GM21515 (cell line): Measurements from ENCODE around the gene ALOX12B.

Source experiments
- ATAC-seq: cut with Tn5 transposase; IDR thresholded peaks from one replicate; pipeline ENCODE4 v1.9.1; 2021; ENCODE audit not compliant: unreplicated experiment

The ALOX12B gene

GRCh38 chr17:8087075-8087951 lies at the start of gene ALOX12B:
Gene ALOX12B, minus strand, starts transcription at chr17:8087716. Its CDS starts 274 bp downstream, at chr17:8087442.
- ATAC-seq = no peak

- no peak for ATAC-seq
These were observed 46.4 kb upstream of the ALOX12B start for GRCh38 chr17:8133941-8134340.

- no peak for ATAC-seq
These were observed 45.9 kb upstream of the ALOX12B start for GRCh38 chr17:8133399-8133798.

- ATAC-seq = no peak
These were observed 44.4 kb upstream of the ALOX12B start for GRCh38 chr17:8131844-8132441.

DNA sequence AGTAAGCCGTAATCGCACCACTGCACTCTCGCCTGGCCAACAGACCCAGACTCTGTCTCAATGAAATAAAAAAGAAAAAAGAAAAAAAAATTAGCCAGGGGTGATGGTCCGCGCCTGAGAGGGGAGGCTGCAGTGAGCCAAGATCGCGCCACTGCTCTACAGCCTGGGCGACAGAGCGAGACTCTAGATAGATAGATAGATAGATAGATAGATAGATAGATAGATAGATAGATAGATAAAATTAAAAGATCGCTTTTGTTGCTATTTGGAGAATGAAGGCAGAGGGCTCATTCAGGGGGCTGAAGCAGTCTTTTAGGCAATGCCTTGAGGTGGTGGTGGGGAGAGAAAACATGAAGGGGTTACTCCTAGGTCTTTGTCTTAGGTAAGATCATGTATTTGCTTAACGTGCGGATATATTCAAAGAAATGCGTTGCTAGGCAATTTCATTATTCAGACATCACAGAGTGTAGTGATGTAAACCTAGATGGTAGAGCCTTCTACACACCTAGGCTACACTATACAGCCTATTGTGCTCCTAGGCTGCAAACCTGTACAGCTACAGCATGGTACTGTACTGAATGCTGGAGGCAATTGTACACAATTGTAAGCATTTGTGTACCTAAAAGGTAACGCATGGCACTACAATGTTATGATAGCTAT lies 40.7 kb upstream of the ALOX12B start:
- ATAC-seq = no peak

- no peak for ATAC-seq
These were observed 39.1 kb upstream of the ALOX12B start for GRCh38 chr17:8126491-8127066.

DNA sequence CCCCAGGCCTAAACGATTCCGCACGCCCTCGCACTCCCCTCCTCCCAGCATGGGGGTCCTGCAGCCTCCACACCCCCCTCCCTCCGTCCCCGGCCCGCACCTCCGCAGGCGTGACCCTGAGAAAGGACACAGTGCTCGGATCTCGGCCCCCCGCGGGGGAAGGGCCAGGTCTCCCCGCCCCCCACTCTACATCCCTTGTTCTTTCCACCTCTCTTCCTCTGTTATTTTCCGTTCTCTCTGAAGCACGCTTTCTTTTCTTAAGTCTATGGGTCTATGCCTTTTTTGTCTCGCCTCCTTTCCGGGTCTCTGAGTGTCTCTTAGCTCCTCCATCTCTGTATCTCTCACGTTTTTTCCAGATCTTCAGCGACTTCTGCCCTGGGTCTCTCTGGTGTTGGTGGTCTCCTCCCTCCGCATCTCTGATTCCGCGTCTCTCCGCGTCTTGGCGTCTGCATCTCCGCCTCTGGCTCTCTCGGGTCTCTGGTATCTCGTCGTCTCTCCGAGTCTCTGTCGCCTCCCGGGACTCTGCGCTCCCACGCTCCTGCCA lies 38.5 kb upstream of the ALOX12B start:
- ATAC-seq = no peak

GRCh38 chr17:8125154-8125946 lies 37.8 kb upstream of the ALOX12B start:
- ATAC-seq = no peak

DNA sequence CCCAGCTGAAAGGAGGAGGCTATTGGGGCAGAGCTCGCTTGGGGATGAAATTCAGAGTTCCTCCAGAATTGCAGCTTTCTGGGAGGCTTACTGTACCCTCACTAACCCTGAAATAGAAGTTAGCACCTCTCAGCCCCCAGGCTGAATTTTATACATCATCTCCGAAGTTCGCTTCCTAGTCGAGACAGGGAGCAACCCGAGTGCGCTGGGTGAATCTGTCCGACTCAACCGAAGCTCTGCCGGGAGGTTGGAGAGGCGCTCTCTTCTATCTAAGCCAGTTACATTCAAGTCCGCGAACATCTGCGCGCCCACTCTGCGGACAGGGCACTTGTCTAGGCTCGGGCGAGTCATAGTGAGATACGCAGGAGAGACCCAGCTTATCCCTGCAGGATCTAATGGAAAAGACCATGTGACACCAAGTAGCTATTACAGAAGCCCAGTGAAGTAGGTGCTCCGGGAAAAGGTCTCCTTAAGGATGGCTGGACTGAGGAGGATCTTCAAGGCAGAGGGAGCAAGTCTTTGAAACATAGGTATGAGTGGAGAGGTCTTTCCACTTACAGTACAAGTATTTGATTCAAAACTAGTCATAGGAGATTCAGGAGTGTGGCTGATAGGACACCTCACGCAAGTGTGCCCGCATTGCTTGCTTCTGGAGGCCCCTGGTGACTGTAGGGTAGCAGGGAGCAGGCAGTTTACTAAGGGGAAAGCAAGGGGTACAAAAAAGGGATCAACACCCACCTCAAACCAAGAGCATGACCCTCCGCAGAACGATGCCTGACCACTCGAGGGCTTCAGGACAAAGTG lies 37.0 kb upstream of the ALOX12B start:
- no peak for ATAC-seq

DNA sequence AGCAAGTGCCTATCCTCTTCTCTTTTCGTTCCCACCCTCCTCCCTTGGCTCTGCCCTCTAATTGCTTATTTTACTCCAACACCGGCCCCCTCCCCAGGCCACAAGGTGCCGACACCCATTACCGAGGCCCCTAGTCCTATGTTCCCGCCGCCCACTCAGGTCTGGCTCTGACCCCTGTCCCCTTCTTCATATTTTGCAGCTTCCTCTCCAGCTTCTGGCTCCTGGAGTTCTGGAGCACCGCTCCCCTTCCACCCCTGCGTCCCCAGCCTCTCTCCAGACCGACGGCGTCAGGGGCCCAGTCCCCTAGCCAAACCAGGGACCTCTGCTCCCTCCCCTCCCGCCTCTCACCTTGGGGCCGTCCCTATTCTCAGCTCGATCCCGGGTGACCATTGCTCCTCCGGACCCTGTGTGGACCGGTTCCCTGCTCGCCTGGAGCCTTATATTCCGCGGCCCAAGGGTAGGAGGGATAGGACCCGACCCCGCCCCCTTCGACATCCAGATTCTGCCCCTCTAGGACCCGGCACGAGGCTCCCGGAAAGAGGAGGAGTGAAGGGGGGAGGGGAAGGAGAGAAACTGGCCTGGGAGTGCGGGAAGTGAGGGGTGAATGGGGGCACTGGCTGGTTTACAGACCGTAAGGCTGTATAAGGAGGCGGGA lies 36.3 kb upstream of the ALOX12B start, which contains the start of gene HES7:
Gene HES7 (minus strand): TSS at position 412 of the 655 bp plus-strand sequence. CDS start 22 bp downstream, at position 390.
- no peak for ATAC-seq

- no peak for ATAC-seq
These were observed 35.6 kb upstream of the ALOX12B start for GRCh38 chr17:8122924-8123694.

- ATAC-seq = no peak
These were observed 35.0 kb upstream of the ALOX12B start for GRCh38 chr17:8122422-8122923.

DNA sequence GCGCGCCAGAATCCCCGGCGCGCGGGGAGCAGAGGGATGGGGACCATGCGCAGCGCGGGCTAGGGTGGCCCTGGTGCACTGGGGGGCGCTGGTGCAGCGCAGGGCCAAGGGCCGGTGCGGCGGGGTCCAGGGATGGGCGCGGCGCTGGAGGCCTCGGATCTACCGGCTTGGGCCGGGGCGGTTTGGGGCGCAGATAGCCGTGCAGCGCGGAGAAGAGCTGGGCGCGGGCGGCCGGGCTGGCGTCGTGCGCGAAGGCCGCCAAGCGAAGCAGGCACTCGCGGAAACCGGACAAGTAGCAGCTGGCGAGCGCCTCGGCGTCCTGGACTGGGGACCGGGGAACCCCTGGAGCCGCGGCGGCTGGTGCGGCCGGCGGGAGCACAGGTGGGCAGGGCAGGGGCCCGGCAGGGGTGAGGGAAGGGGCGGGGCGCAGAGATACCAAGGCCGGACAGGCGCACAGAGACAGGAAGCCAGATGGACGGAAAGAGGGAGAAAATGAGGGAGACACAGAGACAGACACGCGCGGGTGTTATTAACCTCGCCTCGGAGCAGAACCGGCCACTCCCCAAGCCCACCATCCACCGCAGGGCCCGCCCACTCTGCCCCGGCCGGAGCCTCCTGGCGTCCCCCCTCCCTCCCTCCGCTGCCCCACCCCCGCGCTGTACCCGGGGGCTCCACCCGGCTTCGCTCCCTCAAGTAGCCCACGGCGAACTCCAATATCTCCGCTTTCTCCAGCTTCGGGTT lies 34.3 kb upstream of the ALOX12B start:
- no peak for ATAC-seq

DNA sequence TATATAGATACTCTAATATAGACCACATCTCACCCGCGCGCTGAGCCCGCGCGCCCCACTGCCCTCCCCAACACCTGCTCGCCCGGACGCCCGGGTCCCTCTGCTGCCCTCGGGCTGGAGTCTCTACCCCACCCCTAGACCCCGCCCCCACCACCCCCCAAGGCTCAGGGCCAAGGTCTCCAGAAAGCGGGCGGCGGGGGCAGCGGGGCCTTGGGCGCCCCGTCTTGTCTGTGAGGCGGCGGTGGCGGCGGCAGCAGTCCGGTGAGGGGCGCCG lies 33.8 kb upstream of the ALOX12B start:
- no peak for ATAC-seq

- ATAC-seq = no peak
These were observed 33.2 kb upstream of the ALOX12B start for GRCh38 chr17:8120520-8121406.
